CD4-positive, alpha-beta T cell treated with Interleukin-4 for 4 hours (primary cell): ENCODE measurements around the gene CPM.
"Not testable (repeated sequence)": the region's sequence is repeated elsewhere in the genome, so short reads cannot be mapped to it uniquely, and the experiment has no call there.

Source experiments
- DNase-seq: peaks from one replicate; pipeline ENCODE4 v3.0.0-alpha.2; 2020

CPM gene

GRCh38 chr12:68803948-68804656, 128.9 kb downstream of the CPM start:
- no peak for DNase-seq

GRCh38 chr12:68802911-68803651, 129.9 kb downstream of the CPM start:
- not testable (repeated sequence) for DNase-seq

- not testable (repeated sequence) for DNase-seq
Measured at GRCh38 chr12:68802372-68802745, 130.6 kb downstream of the CPM start.
